SK-N-SH (cell line): Measurements from ENCODE around the gene LSM7. TPM values are rescaled to one million over a fixed set of nuclear protein-coding genes. Genes with fewer than 3 reads are reported as not detected.

ENCODE experiments used
- CTCF ChIA-PET: fragments of 300-600, 350-600 bp; formaldehyde crosslinking; extraction: SDS; loops from one replicate; lab custom pipeline; 2021; lab: Yijun Ruan, JAX
- POLR2A ChIA-PET: fragments of 350-600 bp; sonication (Branson Sonifier 250); formaldehyde crosslinking; extraction: SDS; loops from one replicate; lab custom pipeline; 2020; ENCODE audit warnings: antibody characterized with exemption, inconsistent platforms; lab: Yijun Ruan, JAX
- DNase-seq: peaks from one replicate; pipeline ENCODE4 v3.0.0; 2012
- H2AFZ ChIP-seq: fragments of 200-600 bp; sonication (generic); 2 replicates; pipeline ENCODE4 v1.8.1; 2016; ENCODE audit warnings: antibody characterized with exemption, mild to moderate bottlenecking, low read depth
- H3F3A ChIP-seq: fragments of 200-600 bp; sonication (generic); replicated peaks from 2 replicates; pipeline ENCODE3; 2016; ENCODE audit warnings: antibody characterized with exemption, mild to moderate bottlenecking; ENCODE audit not compliant: insufficient read depth
- H3K27ac ChIP-seq, 2 experiments: fragments of 200-500 bp in 1 of 2; fragments of 200-600 bp in 1 of 2; sonication (Bioruptor generic) in 1 of 2; sonication (generic), shearing (Covaris generic) in 1 of 2; 2 replicates each; pipeline versions ENCODE4 v1.5.1 to v1.6.1; 2014 to 2016; ENCODE audit warnings: low read depth in 2 of 2, inconsistent platforms in 1 of 2, low read length in 1 of 2, mild to moderate bottlenecking in 1 of 2, mixed read lengths in 1 of 2
- H3K27me3 ChIP-seq: fragments of 200-600 bp; sonication (generic), shearing (Covaris generic); 2 replicates; pipeline ENCODE4 v1.6.1; 2016; ENCODE audit warnings: mixed run types; ENCODE audit not compliant: insufficient read depth
- H3K36me3 ChIP-seq, 2 experiments: fragments of 200-500 bp in 1 of 2; fragments of 200-600 bp in 1 of 2; sonication (Bioruptor generic) in 1 of 2; sonication (generic) in 1 of 2; replicated peaks in 1 of 2; 2 replicates each; pipeline versions ENCODE3 to v1.5.1; 2014 to 2016; ENCODE audit warnings: low read length in 1 of 2, mild to moderate bottlenecking in 1 of 2; ENCODE audit not compliant: insufficient read depth in 2 of 2, control insufficient read depth in 1 of 2
- H3K4me1 ChIP-seq, 2 experiments: fragments of 200-500 bp in 1 of 2; fragments of 200-600 bp in 1 of 2; sonication (Bioruptor generic) in 1 of 2; sonication (generic), shearing (Covaris generic) in 1 of 2; 2 replicates each; pipeline versions ENCODE4 v1.5.1 to v1.6.1; 2014 to 2016; ENCODE audit warnings: low read depth in 1 of 2, low read length in 1 of 2, mixed run types in 1 of 2; ENCODE audit not compliant: insufficient read depth in 2 of 2, control insufficient read depth in 1 of 2
- H3K4me2 ChIP-seq: fragments of 200-600 bp; sonication (generic), shearing (Covaris generic); 2 replicates; pipeline ENCODE4 v1.6.1; 2017; ENCODE audit warnings: mixed run types
- H3K4me3 ChIP-seq, 2 experiments: fragments of 200-500 bp in 1 of 2; fragments of 200-600 bp in 1 of 2; sonication (Bioruptor generic) in 1 of 2; sonication (generic), shearing (Covaris generic) in 1 of 2; 2 replicates each; pipeline versions ENCODE4 v1.5.1 to v1.8.1; 2014 to 2016; ENCODE audit warnings: low read depth in 2 of 2, inconsistent platforms in 1 of 2, low read length in 1 of 2, mild to moderate bottlenecking in 1 of 2, mixed read lengths in 1 of 2, moderate library complexity in 1 of 2
- H3K79me2 ChIP-seq: fragments of 200-600 bp; sonication (generic); 2 replicates; pipeline ENCODE4 v1.8.1; 2017; ENCODE audit warnings: mild to moderate bottlenecking; ENCODE audit not compliant: insufficient read depth
- H3K9ac ChIP-seq: fragments of 200-600 bp; sonication (generic); 2 replicates; pipeline ENCODE4 v1.6.1; 2017; ENCODE audit warnings: mixed run types
- H3K9me2 ChIP-seq: fragments of 200-600 bp; sonication (generic); 2 replicates; pipeline ENCODE4 v1.6.1; 2017; ENCODE audit warnings: mixed run types
- H3K9me3 ChIP-seq: fragments of 200-600 bp; sonication (generic); 2 replicates; pipeline ENCODE4 v1.6.1; 2017; ENCODE audit warnings: mixed run types, mild to moderate bottlenecking, moderate library complexity
- H4K20me1 ChIP-seq: fragments of 200-600 bp; sonication (generic); 2 replicates; pipeline ENCODE4 v1.6.1; 2017; ENCODE audit warnings: mild to moderate bottlenecking, mixed run types; ENCODE audit not compliant: insufficient read depth
- CHD2 ChIP-seq: fragments of 150-350 bp; IDR thresholded peaks from 2 replicates; pipeline ENCODE4 v1.6.1; 2018; ENCODE audit warnings: low read length; ENCODE audit not compliant: partially characterized antibody
- ELF1 ChIP-seq: IDR thresholded peaks from 2 replicates; pipeline ENCODE4 v1.4.0; 2012
- EZH2phosphoT487 ChIP-seq: fragments of 200-600 bp; sonication (generic); IDR thresholded peaks from 2 replicates; pipeline ENCODE4 v1.6.1; 2017; ENCODE audit warnings: low read depth, mixed run types, mild to moderate bottlenecking, antibody characterized with exemption, moderate library complexity, borderline replicate concordance
- FOSL2 ChIP-seq: IDR thresholded peaks from 2 replicates; pipeline ENCODE4 v1.4.0; 2012; ENCODE audit warnings: low read depth, mild to moderate bottlenecking, moderate library complexity, borderline replicate concordance
- FOXJ3 ChIP-seq: sonication (generic); formaldehyde crosslinking; IDR thresholded peaks from 2 replicates; pipeline ENCODE4 v1.5.1; 2020; ENCODE audit warnings: mild to moderate bottlenecking, missing genetic modification reagents
- FOXM1 ChIP-seq: IDR thresholded peaks from 2 replicates; pipeline ENCODE4 v1.4.0; 2012; ENCODE audit warnings: low read depth, mild to moderate bottlenecking
- GABPA ChIP-seq: IDR thresholded peaks from 2 replicates; pipeline ENCODE4 v1.4.0; 2012; ENCODE audit warnings: low read depth, mild to moderate bottlenecking
- JUND ChIP-seq: IDR thresholded peaks from 2 replicates; pipeline ENCODE4 v1.4.0; 2012
- MEF2A ChIP-seq: IDR thresholded peaks from 2 replicates; pipeline ENCODE4 v1.4.0; 2012; ENCODE audit warnings: low read depth, borderline replicate concordance
- MXI1 ChIP-seq: IDR thresholded peaks from 2 replicates; pipeline ENCODE4 v1.6.1; 2012; ENCODE audit warnings: mild to moderate bottlenecking, low read depth, low read length, improper control_type of control experiment
- RAD21 ChIP-seq: IDR thresholded peaks from 2 replicates; pipeline ENCODE4 v1.6.1; 2012; ENCODE audit warnings: mild to moderate bottlenecking, low read length
- RCOR1 ChIP-seq: fragments of 150-350 bp; IDR thresholded peaks from 2 replicates; pipeline ENCODE4 v1.6.1; 2017; ENCODE audit warnings: antibody characterized with exemption, low read length
- SIN3A ChIP-seq: IDR thresholded peaks from 2 replicates; pipeline ENCODE4 v1.6.1; 2012; ENCODE audit warnings: low read depth, mild to moderate bottlenecking, low read length, moderate library complexity, borderline replicate concordance
- SMC3 ChIP-seq: IDR thresholded peaks from 2 replicates; pipeline ENCODE4 v1.6.1; 2012; ENCODE audit warnings: low read depth, low read length, improper control_type of control experiment
- TAF1 ChIP-seq: IDR thresholded peaks from 2 replicates; pipeline ENCODE4 v1.6.1; 2012; ENCODE audit warnings: low read depth, mild to moderate bottlenecking, low read length, moderate library complexity, borderline replicate concordance
- TCF12 ChIP-seq: IDR thresholded peaks from 2 replicates; pipeline ENCODE4 v1.4.0; 2012
- WGBS: methylation state at CpG from one replicate; pipeline ENCODE4 v1.1.6; 2017; ENCODE audit warnings: low lambda C conversion rate; 5-methylcytosine and 5-hydroxymethylcytosine counted together
- polyA plus RNA-seq, 3 experiments: library from polyadenylated mRNA; depleted of rRNA; stranded (reverse); fragments of >200 nt; gene quantifications; 2 replicates each; pipeline ENCODE4 v1.2.3, GENCODE V29; 2012
- TF ChIP-seq, protein P1 (sequence below): IDR thresholded peaks from 2 replicates; pipeline ENCODE4 v1.4.0; 2012; ENCODE audit warnings: low read depth, borderline replicate concordance
- TF ChIP-seq, protein P2 (sequence below): IDR thresholded peaks from 2 replicates; pipeline ENCODE4 v1.4.0; 2012; ENCODE audit warnings: low read depth
- TF ChIP-seq, protein P3 (sequence below): IDR thresholded peaks from 2 replicates; pipeline ENCODE4 v1.4.0; 2012; ENCODE audit warnings: low read depth, borderline replicate concordance
- TF ChIP-seq, protein P4 (sequence below): fragments of 150-350 bp; IDR thresholded peaks from 2 replicates; pipeline ENCODE4 v1.6.1; 2016; ENCODE audit warnings: mild to moderate bottlenecking, low read depth, low read length
- TF ChIP-seq, protein P5 (sequence below): fragments of 150-350 bp; IDR thresholded peaks from 2 replicates; pipeline ENCODE4 v1.6.1; 2017; ENCODE audit warnings: antibody characterized with exemption, low read length, low read depth, borderline replicate concordance

The LSM7 gene
- polyA plus RNA-seq, 1 of the 3 experiments (the other 2 are of a cell fraction), result 1,193 TPM

DNA sequence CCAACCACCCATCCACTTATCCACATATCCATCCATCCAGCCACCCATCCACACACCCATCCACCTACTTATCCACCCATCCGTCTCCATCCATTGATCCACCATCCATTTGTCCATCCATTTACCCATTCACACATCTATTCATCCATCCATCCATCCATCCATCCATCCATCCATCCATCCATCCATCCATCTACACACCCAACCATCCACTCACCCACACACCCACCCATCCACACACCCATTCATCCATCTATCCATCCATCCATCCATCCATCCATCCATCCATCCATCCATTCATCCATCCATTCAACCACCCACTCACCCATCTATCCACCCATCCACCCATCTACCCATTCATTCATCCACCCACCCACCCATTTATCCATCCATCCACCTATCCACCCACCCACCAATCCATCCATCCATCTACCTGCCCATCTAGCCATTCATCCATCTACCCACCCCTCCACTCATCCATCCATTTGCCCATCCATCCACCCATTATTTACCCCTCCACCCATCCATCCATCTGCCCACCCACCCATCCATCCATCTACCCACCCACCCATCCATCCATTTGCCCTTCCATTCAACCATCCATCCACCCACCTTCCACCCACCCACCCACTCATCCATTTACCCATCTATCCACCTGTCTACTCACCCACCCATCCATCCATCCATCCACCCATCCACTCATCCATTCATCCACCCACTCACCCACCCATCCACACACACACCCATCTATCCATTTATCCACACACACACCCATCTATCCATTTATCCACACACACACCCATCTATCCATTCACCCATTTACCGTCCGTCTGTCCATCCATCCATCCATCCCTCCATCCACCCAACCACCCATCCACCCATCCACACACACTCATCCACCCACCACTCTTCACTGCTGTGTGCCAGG is 29.2 kb upstream of the LSM7 start (continued):
- TF ChIP-seq, protein P1, sequence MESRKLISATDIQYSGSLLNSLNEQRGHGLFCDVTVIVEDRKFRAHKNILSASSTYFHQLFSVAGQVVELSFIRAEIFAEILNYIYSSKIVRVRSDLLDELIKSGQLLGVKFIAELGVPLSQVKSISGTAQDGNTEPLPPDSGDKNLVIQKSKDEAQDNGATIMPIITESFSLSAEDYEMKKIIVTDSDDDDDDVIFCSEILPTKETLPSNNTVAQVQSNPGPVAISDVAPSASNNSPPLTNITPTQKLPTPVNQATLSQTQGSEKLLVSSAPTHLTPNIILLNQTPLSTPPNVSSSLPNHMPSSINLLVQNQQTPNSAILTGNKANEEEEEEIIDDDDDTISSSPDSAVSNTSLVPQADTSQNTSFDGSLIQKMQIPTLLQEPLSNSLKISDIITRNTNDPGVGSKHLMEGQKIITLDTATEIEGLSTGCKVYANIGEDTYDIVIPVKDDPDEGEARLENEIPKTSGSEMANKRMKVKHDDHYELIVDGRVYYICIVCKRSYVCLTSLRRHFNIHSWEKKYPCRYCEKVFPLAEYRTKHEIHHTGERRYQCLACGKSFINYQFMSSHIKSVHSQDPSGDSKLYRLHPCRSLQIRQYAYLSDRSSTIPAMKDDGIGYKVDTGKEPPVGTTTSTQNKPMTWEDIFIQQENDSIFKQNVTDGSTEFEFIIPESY, result no peak
- TF ChIP-seq RAD21 (no peak), TAF1 (no peak), FOSL2 (no peak), JUND (no peak), SMC3 (no peak), MEF2A (no peak), TCF12 (no peak), ELF1 (no peak)
- TF ChIP-seq, protein P2, sequence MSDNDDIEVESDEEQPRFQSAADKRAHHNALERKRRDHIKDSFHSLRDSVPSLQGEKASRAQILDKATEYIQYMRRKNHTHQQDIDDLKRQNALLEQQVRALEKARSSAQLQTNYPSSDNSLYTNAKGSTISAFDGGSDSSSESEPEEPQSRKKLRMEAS, result no peak
- TF ChIP-seq, protein P3, sequence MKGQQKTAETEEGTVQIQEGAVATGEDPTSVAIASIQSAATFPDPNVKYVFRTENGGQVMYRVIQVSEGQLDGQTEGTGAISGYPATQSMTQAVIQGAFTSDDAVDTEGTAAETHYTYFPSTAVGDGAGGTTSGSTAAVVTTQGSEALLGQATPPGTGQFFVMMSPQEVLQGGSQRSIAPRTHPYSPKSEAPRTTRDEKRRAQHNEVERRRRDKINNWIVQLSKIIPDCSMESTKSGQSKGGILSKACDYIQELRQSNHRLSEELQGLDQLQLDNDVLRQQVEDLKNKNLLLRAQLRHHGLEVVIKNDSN, result no peak

DNA sequence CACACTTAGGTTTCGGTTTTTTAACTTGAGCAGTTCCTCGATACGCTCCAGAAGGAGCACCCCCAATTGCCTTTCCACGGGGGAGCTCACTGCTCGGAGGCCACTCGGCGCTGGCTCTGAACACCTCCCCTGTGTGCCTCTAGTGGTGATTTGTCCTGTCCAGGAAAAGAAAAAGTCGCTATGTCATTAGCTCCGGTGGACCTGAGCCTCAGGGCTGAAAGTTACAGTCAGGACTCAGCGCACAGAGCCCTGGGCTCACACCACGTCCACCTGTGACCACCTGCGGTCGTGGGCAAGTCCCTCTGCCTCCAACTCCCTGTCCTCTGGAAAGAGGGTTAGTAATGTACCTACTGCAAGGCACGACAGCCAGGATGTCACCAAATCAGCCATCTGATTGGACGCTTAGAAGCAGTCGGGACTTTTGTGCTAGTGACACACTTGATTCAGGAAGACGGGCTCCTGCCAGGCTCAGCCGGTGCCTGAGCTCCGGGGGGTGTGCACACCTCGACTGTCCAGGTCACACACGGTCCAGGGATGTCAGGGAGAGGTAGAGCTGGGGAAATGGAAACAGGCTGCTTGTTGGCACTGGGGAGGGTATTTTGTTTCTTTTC is 27.8 kb upstream of the LSM7 start:
- Histone ChIP-seq H3F3A (no peaks in the 10 kb centered on the region), H3K4me2 (no peak overlapping the region), H4K20me1 (no peaks in the 10 kb centered on the region), H3K9me3 (no peaks in the 10 kb centered on the region), H3K4me3 (no peak overlapping the region), H3K36me3 (peaks cover 0 to 5% of the 10 kb centered on the region in 2 experiments), H2AFZ (no peak overlapping the region), H3K27ac (no peak overlapping the region), H3K27me3 (peaks cover 21% of the 10 kb centered on the region), H3K79me2 (no peaks in the 10 kb centered on the region), H3K9ac (no peak overlapping the region), H3K4me1 (peaks cover 0 to 10% of the 10 kb centered on the region in 2 experiments; a peak in 1 of 4 replicates), H3K9me2 (no peaks in the 10 kb centered on the region)
- ChIA-PET POLR2A (no interaction called here), CTCF (no interaction called here)
- 87% methylated on average over 8 of the region's 21 CpGs for WGBS
- DNase-seq, result no peak
- TF ChIP-seq MEF2A (no peak), FOXM1 (no peak), RCOR1 (no peak), JUND (no peak), EZH2phosphoT487 (no peak), MXI1 (no peak), CHD2 (no peak), TAF1 (no peak), RAD21 (no peak), ELF1 (no peak), GABPA (no peak), SIN3A (no peak), FOXJ3 (CRISPR knock-in tag) (no peak)
- TF ChIP-seq, protein P4, sequence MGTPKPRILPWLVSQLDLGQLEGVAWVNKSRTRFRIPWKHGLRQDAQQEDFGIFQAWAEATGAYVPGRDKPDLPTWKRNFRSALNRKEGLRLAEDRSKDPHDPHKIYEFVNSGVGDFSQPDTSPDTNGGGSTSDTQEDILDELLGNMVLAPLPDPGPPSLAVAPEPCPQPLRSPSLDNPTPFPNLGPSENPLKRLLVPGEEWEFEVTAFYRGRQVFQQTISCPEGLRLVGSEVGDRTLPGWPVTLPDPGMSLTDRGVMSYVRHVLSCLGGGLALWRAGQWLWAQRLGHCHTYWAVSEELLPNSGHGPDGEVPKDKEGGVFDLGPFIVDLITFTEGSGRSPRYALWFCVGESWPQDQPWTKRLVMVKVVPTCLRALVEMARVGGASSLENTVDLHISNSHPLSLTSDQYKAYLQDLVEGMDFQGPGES, result no peak
- TF ChIP-seq, protein P3, result no peak
- TF ChIP-seq, protein P2, result no peak
- TF ChIP-seq, protein P5, sequence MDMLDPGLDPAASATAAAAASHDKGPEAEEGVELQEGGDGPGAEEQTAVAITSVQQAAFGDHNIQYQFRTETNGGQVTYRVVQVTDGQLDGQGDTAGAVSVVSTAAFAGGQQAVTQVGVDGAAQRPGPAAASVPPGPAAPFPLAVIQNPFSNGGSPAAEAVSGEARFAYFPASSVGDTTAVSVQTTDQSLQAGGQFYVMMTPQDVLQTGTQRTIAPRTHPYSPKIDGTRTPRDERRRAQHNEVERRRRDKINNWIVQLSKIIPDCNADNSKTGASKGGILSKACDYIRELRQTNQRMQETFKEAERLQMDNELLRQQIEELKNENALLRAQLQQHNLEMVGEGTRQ, result no peak
